WTC11 (cell line): ENCODE results near the gene SLC25A21. TPM values are rescaled to one million over a fixed set of nuclear protein-coding genes. Genes with fewer than 3 reads are reported as not detected.

Source experiments
- ATAC-seq: fragments of 200-7000 bp; cut with Tn5 transposase; 2 replicates; pipeline ENCODE4 v1.10.0; 2021; ENCODE audit warnings: mild to moderate bottlenecking, moderate library complexity
- CTCF ChIA-PET: fragments of 300-600 bp; sonication (Branson Sonifier 250); formaldehyde crosslinking; loops from one replicate; lab custom pipeline; 2021; ENCODE audit warnings: antibody characterized with exemption; lab: Charles Lee
- POLR2A ChIA-PET: fragments of 350-600 bp; sonication (Branson Sonifier 250); formaldehyde crosslinking; loops from one replicate; lab custom pipeline; 2021; ENCODE audit warnings: antibody characterized with exemption; lab: Charles Lee
- DNase-seq: peaks from one replicate; pipeline ENCODE4 v3.0.0; 2021; ENCODE audit warnings: low spot score
- H3K27ac Mint-ChIP-seq: 2 replicates; pipeline ENCODE4 v1.8.0; 2021; ENCODE audit warnings: mixed read lengths
- H3K27me3 Mint-ChIP-seq: 2 replicates; pipeline ENCODE4 v1.8.0; 2021; ENCODE audit warnings: low read depth, mild to moderate bottlenecking, moderate library complexity, mixed read lengths
- H3K36me3 Mint-ChIP-seq: 2 replicates; pipeline ENCODE4 v1.8.0; 2021; ENCODE audit warnings: mixed read lengths
- H3K4me1 Mint-ChIP-seq: 2 replicates; pipeline ENCODE4 v1.8.0; 2022; ENCODE audit warnings: mixed read lengths
- H3K4me3 Mint-ChIP-seq: 2 replicates; pipeline ENCODE4 v1.8.0; 2021; ENCODE audit warnings: mild to moderate bottlenecking, moderate library complexity, mixed read lengths
- H3K9me3 Mint-ChIP-seq: 2 replicates; pipeline ENCODE4 v1.8.0; 2021; ENCODE audit warnings: mixed read lengths
- ATF3 ChIP-seq: sonication (generic); formaldehyde crosslinking; conservative IDR thresholded peaks from 2 replicates; pipeline ENCODE4 v1.8.1; 2022; ENCODE audit warnings: mild to moderate bottlenecking, missing genetic modification reagents
- NFE2L1 ChIP-seq: sonication (generic); formaldehyde crosslinking; IDR thresholded peaks from 2 replicates; pipeline ENCODE4 v1.8.1; 2023; ENCODE audit warnings: missing genetic modification reagents
- NFYB ChIP-seq: sonication (generic); formaldehyde crosslinking; conservative IDR thresholded peaks from 2 replicates; pipeline ENCODE4 v1.8.0; 2022; ENCODE audit warnings: low read depth, missing genetic modification reagents
- NR2C2 ChIP-seq: sonication (generic); formaldehyde crosslinking; IDR thresholded peaks from 2 replicates; pipeline ENCODE4 v1.8.0; 2022; ENCODE audit warnings: mild to moderate bottlenecking, missing genetic modification reagents
- PRRX2 ChIP-seq: fragments of 250-450 bp; sonication (Bioruptor Pico); IDR thresholded peaks from 2 replicates; pipeline ENCODE4 v1.8.0; 2021; ENCODE audit warnings: mild to moderate bottlenecking
- RELA ChIP-seq: sonication (generic); formaldehyde crosslinking; IDR thresholded peaks from 2 replicates; pipeline ENCODE4 v1.8.1; 2022; ENCODE audit warnings: missing genetic modification reagents, mild to moderate bottlenecking, borderline replicate concordance
- SMAD4 ChIP-seq: sonication (generic); formaldehyde crosslinking; IDR thresholded peaks from 2 replicates; pipeline ENCODE4 v1.8.0; 2022; ENCODE audit warnings: mild to moderate bottlenecking, missing genetic modification reagents
- SOX15 ChIP-seq: fragments of 250-450 bp; sonication (Bioruptor Pico); IDR thresholded peaks from 2 replicates; pipeline ENCODE4 v1.9.0; 2021; ENCODE audit warnings: mild to moderate bottlenecking
- ZNF219 ChIP-seq: sonication (generic); formaldehyde crosslinking; IDR thresholded peaks from 2 replicates; pipeline ENCODE4 v1.8.0; 2023; ENCODE audit warnings: missing genetic modification reagents, mild to moderate bottlenecking, borderline replicate concordance
- ZNF317 ChIP-seq: sonication (generic); formaldehyde crosslinking; IDR thresholded peaks from 2 replicates; pipeline ENCODE4 v1.8.1; 2023; ENCODE audit warnings: low read depth, mild to moderate bottlenecking, moderate library complexity, missing genetic modification reagents, borderline replicate concordance
- ZNF423 ChIP-seq: fragments of 250-450 bp; sonication (Bioruptor Pico); IDR thresholded peaks from 2 replicates; pipeline ENCODE4 v2.1.2; 2022; ENCODE audit warnings: mild to moderate bottlenecking, moderate library complexity
- total RNA-seq: library from RNA; stranded (reverse); gene quantifications from 3 replicates; pipeline ENCODE4 v1.2.3, GENCODE V29; 2021
- TF ChIP-seq, protein P1 (sequence below): sonication (generic); formaldehyde crosslinking; IDR thresholded peaks from 2 replicates; pipeline ENCODE4 v1.8.1; 2023; ENCODE audit warnings: mild to moderate bottlenecking, missing genetic modification reagents, borderline replicate concordance
- TF ChIP-seq, protein P2 (sequence below): sonication (generic); formaldehyde crosslinking; IDR thresholded peaks from 2 replicates; pipeline ENCODE4 v1.8.0; 2022; ENCODE audit warnings: missing genetic modification reagents
- TF ChIP-seq, protein P3 (sequence below): fragments of 250-450 bp; sonication (Bioruptor Pico); IDR thresholded peaks from 2 replicates; pipeline ENCODE4 v1.9.0; 2021; ENCODE audit warnings: moderate library complexity, mild to moderate bottlenecking, inconsistent platforms, borderline replicate concordance
- TF ChIP-seq, protein P4 (sequence below): sonication (generic); formaldehyde crosslinking; conservative IDR thresholded peaks from 2 replicates; pipeline ENCODE4 v1.8.1; 2023; ENCODE audit warnings: mild to moderate bottlenecking, low read depth, missing genetic modification reagents, moderate library complexity
- TF ChIP-seq, protein P5 (sequence below): sonication (generic); formaldehyde crosslinking; IDR thresholded peaks from 2 replicates; pipeline ENCODE4 v1.8.1; 2022; ENCODE audit warnings: mild to moderate bottlenecking, missing genetic modification reagents, moderate library complexity, borderline replicate concordance
- TF ChIP-seq, protein P6 (sequence below): sonication (generic); formaldehyde crosslinking; IDR thresholded peaks from 2 replicates; pipeline ENCODE4 v1.8.1; 2022; ENCODE audit warnings: mild to moderate bottlenecking, moderate library complexity, missing genetic modification reagents

The SLC25A21 gene
- total RNA-seq, 1 experiment from 2014 or later: 8.2 TPM

- TF ChIP-seq, protein P1, sequence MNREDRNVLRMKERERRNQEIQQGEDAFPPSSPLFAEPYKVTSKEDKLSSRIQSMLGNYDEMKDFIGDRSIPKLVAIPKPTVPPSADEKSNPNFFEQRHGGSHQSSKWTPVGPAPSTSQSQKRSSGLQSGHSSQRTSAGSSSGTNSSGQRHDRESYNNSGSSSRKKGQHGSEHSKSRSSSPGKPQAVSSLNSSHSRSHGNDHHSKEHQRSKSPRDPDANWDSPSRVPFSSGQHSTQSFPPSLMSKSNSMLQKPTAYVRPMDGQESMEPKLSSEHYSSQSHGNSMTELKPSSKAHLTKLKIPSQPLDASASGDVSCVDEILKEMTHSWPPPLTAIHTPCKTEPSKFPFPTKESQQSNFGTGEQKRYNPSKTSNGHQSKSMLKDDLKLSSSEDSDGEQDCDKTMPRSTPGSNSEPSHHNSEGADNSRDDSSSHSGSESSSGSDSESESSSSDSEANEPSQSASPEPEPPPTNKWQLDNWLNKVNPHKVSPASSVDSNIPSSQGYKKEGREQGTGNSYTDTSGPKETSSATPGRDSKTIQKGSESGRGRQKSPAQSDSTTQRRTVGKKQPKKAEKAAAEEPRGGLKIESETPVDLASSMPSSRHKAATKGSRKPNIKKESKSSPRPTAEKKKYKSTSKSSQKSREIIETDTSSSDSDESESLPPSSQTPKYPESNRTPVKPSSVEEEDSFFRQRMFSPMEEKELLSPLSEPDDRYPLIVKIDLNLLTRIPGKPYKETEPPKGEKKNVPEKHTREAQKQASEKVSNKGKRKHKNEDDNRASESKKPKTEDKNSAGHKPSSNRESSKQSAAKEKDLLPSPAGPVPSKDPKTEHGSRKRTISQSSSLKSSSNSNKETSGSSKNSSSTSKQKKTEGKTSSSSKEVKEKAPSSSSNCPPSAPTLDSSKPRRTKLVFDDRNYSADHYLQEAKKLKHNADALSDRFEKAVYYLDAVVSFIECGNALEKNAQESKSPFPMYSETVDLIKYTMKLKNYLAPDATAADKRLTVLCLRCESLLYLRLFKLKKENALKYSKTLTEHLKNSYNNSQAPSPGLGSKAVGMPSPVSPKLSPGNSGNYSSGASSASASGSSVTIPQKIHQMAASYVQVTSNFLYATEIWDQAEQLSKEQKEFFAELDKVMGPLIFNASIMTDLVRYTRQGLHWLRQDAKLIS (CRISPR knock-in tag): no peak
- TF ChIP-seq PRRX2 (CRISPR knock-in tag): no peak
- TF ChIP-seq RELA (CRISPR knock-in tag): no peak
- no peak for TF ChIP-seq ATF3 (CRISPR knock-in tag)
- TF ChIP-seq, protein P2, sequence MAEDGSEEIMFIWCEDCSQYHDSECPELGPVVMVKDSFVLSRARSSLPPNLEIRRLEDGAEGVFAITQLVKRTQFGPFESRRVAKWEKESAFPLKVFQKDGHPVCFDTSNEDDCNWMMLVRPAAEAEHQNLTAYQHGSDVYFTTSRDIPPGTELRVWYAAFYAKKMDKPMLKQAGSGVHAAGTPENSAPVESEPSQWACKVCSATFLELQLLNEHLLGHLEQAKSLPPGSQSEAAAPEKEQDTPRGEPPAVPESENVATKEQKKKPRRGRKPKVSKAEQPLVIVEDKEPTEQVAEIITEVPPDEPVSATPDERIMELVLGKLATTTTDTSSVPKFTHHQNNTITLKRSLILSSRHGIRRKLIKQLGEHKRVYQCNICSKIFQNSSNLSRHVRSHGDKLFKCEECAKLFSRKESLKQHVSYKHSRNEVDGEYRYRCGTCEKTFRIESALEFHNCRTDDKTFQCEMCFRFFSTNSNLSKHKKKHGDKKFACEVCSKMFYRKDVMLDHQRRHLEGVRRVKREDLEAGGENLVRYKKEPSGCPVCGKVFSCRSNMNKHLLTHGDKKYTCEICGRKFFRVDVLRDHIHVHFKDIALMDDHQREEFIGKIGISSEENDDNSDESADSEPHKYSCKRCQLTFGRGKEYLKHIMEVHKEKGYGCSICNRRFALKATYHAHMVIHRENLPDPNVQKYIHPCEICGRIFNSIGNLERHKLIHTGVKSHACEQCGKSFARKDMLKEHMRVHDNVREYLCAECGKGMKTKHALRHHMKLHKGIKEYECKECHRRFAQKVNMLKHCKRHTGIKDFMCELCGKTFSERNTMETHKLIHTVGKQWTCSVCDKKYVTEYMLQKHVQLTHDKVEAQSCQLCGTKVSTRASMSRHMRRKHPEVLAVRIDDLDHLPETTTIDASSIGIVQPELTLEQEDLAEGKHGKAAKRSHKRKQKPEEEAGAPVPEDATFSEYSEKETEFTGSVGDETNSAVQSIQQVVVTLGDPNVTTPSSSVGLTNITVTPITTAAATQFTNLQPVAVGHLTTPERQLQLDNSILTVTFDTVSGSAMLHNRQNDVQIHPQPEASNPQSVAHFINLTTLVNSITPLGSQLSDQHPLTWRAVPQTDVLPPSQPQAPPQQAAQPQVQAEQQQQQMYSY (CRISPR knock-in tag): no peak
- TF ChIP-seq NFE2L1 (CRISPR knock-in tag): no peak
- TF ChIP-seq NFYB: no peak
- TF ChIP-seq, protein P3, sequence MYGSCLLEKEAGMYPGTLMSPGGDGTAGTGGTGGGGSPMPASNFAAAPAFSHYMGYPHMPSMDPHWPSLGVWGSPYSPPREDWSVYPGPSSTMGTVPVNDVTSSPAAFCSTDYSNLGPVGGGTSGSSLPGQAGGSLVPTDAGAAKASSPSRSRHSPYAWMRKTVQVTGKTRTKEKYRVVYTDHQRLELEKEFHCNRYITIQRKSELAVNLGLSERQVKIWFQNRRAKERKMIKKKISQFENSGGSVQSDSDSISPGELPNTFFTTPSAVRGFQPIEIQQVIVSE (CRISPR knock-in tag): no peak
- TF ChIP-seq, protein P4, sequence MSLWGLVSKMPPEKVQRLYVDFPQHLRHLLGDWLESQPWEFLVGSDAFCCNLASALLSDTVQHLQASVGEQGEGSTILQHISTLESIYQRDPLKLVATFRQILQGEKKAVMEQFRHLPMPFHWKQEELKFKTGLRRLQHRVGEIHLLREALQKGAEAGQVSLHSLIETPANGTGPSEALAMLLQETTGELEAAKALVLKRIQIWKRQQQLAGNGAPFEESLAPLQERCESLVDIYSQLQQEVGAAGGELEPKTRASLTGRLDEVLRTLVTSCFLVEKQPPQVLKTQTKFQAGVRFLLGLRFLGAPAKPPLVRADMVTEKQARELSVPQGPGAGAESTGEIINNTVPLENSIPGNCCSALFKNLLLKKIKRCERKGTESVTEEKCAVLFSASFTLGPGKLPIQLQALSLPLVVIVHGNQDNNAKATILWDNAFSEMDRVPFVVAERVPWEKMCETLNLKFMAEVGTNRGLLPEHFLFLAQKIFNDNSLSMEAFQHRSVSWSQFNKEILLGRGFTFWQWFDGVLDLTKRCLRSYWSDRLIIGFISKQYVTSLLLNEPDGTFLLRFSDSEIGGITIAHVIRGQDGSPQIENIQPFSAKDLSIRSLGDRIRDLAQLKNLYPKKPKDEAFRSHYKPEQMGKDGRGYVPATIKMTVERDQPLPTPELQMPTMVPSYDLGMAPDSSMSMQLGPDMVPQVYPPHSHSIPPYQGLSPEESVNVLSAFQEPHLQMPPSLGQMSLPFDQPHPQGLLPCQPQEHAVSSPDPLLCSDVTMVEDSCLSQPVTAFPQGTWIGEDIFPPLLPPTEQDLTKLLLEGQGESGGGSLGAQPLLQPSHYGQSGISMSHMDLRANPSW (CRISPR knock-in tag): no peak
- TF ChIP-seq NR2C2 (CRISPR knock-in tag): no peak
- no peak for TF ChIP-seq SMAD4
- no peak for TF ChIP-seq ZNF317 (CRISPR knock-in tag)
These were observed 233.7 kb downstream of the SLC25A21 start (continued) for GRCh38 chr14:36938678-36939077.

GRCh38 chr14:36935976-36936678 lies 236.3 kb downstream of the SLC25A21 start:
- CTCF ChIA-PET: interaction anchor here (1.0 kb wide), 1 partner anchor 288 kb away, joined by 5 read pairs; no protein-coding TSS in a partner anchor
- Mint-ChIP-seq H3K27ac (no peak overlapping the region), H3K4me1 (peaks cover 12% of the 10 kb centered on the region), H3K4me3 (no peak overlapping the region), H3K9me3 (no peaks in the 10 kb centered on the region), H3K27me3 (no peaks in the 10 kb centered on the region), H3K36me3 (no peaks in the 10 kb centered on the region)
- TF ChIP-seq ZNF423 (CRISPR knock-in tag) (no peak), ZNF219 (no peak), SOX15 (no peak)
- TF ChIP-seq, protein P5, sequence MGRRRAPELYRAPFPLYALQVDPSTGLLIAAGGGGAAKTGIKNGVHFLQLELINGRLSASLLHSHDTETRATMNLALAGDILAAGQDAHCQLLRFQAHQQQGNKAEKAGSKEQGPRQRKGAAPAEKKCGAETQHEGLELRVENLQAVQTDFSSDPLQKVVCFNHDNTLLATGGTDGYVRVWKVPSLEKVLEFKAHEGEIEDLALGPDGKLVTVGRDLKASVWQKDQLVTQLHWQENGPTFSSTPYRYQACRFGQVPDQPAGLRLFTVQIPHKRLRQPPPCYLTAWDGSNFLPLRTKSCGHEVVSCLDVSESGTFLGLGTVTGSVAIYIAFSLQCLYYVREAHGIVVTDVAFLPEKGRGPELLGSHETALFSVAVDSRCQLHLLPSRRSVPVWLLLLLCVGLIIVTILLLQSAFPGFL (CRISPR knock-in tag): no peak
- TF ChIP-seq, protein P1 (CRISPR knock-in tag): no peak
- TF ChIP-seq, protein P6, sequence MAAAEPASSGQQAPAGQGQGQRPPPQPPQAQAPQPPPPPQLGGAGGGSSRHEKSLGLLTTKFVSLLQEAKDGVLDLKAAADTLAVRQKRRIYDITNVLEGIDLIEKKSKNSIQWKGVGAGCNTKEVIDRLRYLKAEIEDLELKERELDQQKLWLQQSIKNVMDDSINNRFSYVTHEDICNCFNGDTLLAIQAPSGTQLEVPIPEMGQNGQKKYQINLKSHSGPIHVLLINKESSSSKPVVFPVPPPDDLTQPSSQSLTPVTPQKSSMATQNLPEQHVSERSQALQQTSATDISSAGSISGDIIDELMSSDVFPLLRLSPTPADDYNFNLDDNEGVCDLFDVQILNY (CRISPR knock-in tag): no peak
- DNase-seq: no peak
- POLR2A ChIA-PET: no interaction called here
- ATAC-seq: no peak
